ENCODE results near the gene MOCS2.

The MOCS2 gene

GRCh38 chr5:53068291-53068836 is 41.2 kb downstream of the MOCS2 start:
- TF ChIP-seq, protein P1, sequence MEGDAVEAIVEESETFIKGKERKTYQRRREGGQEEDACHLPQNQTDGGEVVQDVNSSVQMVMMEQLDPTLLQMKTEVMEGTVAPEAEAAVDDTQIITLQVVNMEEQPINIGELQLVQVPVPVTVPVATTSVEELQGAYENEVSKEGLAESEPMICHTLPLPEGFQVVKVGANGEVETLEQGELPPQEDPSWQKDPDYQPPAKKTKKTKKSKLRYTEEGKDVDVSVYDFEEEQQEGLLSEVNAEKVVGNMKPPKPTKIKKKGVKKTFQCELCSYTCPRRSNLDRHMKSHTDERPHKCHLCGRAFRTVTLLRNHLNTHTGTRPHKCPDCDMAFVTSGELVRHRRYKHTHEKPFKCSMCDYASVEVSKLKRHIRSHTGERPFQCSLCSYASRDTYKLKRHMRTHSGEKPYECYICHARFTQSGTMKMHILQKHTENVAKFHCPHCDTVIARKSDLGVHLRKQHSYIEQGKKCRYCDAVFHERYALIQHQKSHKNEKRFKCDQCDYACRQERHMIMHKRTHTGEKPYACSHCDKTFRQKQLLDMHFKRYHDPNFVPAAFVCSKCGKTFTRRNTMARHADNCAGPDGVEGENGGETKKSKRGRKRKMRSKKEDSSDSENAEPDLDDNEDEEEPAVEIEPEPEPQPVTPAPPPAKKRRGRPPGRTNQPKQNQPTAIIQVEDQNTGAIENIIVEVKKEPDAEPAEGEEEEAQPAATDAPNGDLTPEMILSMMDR (conservative IDR thresholded peaks at IDR 0.05; ENCODE audit: low read depth) = no peak
- POLR2A ChIA-PET (ENCODE audit: low non-redundant PET) = no interaction called here
- H3K27ac ChIP-seq = no peak overlapping the region
- CTCF ChIA-PET = no interaction called here
- no peak for DNase-seq (ENCODE audit: low spot score)

DNA sequence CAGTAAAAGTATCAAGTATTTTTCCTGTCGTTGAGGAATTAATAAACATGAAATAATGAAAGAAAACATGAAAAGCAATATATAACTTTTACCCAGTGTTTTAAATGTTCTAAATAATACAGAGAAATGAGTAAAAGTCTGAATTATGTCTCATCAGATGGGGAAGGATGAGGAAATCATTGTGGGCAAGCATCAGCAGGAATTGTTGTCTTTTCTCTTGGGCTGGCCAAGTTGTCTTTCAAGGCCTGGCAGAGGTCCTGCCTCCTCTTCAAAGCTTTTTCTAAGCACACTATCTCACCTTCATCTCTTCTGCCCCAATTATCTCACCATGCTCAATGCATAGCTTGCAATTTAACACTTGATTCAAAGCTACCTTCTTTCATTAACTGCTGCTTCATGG is 41.9 kb downstream of the MOCS2 start:
- CTCF ChIA-PET = no interaction called here
- POLR2A ChIA-PET (ENCODE audit: low non-redundant PET) = no interaction called here
- no peak overlapping the region for H3K27ac ChIP-seq
- TF ChIP-seq, protein P1 (conservative IDR thresholded peaks at IDR 0.05; ENCODE audit: low read depth) = no peak
- DNase-seq (ENCODE audit: low spot score) = no peak

GRCh38 chr5:53066088-53066487 is 43.5 kb downstream of the MOCS2 start:
- TF ChIP-seq, protein P1 (conservative IDR thresholded peaks at IDR 0.05; ENCODE audit: low read depth) = no peak
- CTCF ChIA-PET = no interaction called here
- POLR2A ChIA-PET (ENCODE audit: low non-redundant PET) = no interaction called here
- DNase-seq (ENCODE audit: low spot score) = no peak
- no peak overlapping the region for H3K27ac ChIP-seq

DNA sequence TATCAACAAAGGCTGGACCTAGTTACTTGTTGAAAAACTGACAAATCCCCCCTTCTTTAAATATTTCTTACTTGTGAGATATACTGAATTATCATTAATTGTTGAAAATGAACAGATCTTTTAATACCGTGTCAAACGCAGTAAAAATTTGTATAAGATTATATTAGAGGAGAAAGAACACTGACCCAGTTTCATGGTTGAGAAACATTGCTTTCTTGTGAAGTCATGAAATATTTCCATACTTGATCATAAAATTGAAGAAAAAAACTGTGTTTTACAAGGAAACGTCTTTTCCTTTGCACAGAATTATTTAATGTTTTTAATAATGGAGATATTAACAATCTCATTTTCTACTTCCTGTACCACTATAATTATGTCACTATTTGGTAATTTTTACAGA is 45.8 kb downstream of the MOCS2 start:
- POLR2A ChIA-PET (ENCODE audit: low non-redundant PET) = no interaction called here
- DNase-seq (ENCODE audit: low spot score) = no peak
- CTCF ChIA-PET = no interaction called here
- TF ChIP-seq, protein P1 (conservative IDR thresholded peaks at IDR 0.05; ENCODE audit: low read depth) = no peak
- no peak overlapping the region for H3K27ac ChIP-seq

DNA sequence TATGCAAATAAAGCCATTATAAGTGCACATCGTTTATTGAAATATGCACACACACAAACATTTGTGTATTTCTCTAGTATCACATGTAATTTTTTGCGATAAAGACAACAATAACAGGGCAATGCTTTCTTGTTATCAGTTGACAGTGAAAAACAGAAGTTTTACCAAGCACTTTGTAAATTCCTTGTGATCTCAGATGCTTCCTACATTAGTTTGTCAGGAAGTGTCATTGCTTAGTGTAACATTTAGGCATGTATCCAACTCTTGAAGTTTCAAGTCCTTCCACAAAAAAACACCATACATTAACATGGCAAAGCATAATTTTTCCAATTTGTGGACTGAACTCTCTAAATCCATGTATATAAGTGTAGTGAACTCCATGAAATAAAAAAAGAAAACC is 46.4 kb downstream of the MOCS2 start:
- DNase-seq (ENCODE audit: low spot score) = no peak
- POLR2A ChIA-PET (ENCODE audit: low non-redundant PET) = no interaction called here
- TF ChIP-seq, protein P1 (conservative IDR thresholded peaks at IDR 0.05; ENCODE audit: low read depth) = no peak
- CTCF ChIA-PET = no interaction called here
- H3K27ac ChIP-seq = no peak overlapping the region

- CTCF ChIA-PET = interaction anchor here (0.5 kb wide), 1 partner anchor 263 kb away, joined by 3 read pairs; no protein-coding TSS in a partner anchor
- TF ChIP-seq, protein P1 (conservative IDR thresholded peaks at IDR 0.05; ENCODE audit: low read depth) = no peak
- no peak for DNase-seq (ENCODE audit: low spot score)
Observed at GRCh38 chr5:53059281-53059680, 50.3 kb downstream of the MOCS2 start.

More at GRCh38 chr5:53059281-53059680, 50.3 kb downstream of the MOCS2 start:
- H3K27ac ChIP-seq = no peak overlapping the region
- POLR2A ChIA-PET (ENCODE audit: low non-redundant PET) = no interaction called here

Measured in RWPE1 (cell line).